AG08395 (cell line): ENCODE data around the gene ENTPD6.
"Not testable (repeated sequence)": the region's sequence is repeated elsewhere in the genome, so short reads cannot be mapped to it uniquely, and the experiment has no call there.

ENCODE experiments used
- DNase-seq: peaks from one replicate; pipeline ENCODE4 v3.0.0; 2012; ENCODE audit warnings: mixed read lengths, low spot score

Gene ENTPD6

DNA sequence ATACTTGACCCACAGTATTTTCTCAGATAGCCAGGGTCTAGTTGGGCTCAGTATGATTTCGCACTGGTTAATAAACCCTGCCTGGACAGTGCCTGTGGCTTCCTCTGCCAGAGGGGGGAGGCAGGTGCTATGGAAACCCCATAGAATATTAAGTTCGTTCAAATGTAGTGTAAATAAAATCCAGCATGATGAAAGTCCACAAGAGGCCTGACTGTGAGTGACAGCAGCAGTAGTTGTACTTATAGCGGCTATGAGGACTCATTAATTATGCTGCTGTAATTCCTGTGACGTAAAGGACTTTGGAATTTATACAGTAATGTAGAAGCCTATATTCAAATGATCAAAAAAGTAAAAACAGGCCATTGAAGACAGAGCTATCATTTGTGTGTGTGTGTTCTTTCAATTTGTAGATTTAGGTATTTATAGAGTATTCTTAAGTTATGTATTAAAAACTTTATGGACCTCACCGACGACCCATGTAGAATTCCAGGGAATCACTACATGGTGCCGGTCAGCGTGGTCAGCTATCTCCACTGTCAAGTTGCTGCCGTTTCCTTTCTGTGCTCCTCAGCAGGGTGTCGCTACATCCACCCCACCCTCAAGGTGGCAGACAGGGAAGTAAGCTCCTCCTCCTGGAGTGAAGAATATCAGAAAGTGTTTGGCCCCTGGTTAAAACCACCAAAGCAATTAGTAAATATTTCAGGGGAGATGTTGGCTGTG, 62.4 kb downstream of the ENTPD6 start:
- DNase-seq, result no peak

DNA sequence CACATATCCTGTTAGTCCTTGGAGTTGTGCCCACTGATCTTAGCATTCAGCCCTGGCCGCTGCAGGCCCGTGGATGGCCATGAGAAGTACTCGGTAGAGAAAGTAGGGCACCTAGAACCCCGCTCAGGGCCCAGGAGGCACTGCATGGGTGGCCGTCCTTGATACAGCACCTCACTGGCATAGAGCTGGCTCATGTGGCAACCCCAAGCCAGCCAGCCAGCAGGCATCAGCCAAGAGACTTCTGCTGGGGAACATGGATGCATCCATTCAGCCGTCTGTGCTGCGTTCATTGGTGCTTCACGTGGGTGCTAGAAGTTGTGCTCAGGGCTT, 62.9 kb downstream of the ENTPD6 start:
- no peak for DNase-seq

DNA sequence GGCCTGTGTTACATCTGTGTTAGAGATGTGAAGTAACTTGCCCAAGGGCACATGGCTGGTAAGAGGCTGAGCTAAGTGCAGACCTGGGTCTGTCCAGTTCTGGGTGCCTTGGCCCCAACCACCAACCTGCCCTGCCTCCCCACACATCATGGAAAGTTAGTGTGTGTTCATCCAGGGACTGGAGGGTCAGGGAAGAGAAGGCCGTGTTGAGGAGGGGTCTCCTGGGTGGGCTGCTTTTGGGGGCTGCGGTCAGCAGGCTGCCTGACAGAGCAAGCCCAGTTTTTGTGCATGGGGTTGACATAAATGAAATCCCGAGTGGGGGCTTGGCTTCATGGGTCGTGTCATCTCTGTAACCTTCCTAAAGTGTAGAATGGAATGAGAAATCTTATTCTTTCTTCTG, 63.3 kb downstream of the ENTPD6 start:
- no peak for DNase-seq

DNA sequence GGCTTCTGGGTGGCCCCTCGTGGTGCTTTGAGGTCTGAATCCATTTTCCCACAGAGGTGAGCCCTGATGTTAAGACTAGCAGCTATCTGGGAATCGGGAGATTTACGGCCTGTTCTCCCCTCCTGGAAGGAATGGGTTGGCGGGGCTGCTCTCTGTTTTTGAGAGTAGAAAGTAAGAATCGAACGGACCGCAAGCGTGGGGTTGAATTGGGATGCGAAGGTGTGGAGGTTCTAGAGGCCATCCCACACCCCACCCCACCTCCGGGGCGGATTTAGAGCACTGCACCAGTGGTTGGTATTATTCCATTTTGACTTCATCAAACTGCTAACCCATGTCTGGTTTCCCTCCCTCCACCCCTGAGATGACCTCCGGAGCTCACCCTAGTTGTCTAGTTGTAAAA, 63.8 kb downstream of the ENTPD6 start:
- DNase-seq, result no peak

- DNase-seq, result no peak
These were observed 64.3 kb downstream of the ENTPD6 start for GRCh38 chr20:25259788-25260254.

DNA sequence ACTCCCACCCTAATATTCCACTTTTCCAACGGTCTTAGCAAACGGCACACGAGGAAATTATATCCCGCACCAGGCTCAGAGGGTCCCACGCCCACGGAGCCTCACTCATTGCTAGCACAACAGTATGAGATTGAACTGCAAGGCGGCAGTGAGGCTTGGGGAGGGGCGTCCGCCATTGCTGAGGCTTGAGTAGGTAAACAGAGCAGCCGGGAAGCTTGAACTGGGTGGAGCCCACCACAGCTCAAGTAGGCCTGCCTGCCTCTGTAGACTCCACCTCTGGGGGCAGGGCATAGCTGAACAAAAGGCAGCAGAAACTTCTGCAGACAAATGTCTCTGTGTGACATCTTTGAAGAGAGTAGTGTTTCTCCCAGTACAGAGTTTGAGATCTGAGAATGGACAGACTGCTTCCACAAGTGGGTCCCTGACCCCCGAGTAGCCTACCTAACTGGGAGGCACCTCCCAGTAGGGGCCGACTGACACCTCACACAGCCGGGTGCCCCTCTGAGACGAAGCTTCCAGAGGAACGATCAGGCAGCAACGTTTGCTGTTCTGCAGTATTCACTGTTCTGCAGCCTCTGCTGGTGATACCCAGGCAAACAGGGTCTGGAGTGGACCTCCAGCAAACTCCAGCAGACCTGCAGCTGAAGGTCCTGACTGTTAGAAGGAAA, 65.4 kb downstream of the ENTPD6 start:
- DNase-seq, result not testable (repeated sequence)

DNA sequence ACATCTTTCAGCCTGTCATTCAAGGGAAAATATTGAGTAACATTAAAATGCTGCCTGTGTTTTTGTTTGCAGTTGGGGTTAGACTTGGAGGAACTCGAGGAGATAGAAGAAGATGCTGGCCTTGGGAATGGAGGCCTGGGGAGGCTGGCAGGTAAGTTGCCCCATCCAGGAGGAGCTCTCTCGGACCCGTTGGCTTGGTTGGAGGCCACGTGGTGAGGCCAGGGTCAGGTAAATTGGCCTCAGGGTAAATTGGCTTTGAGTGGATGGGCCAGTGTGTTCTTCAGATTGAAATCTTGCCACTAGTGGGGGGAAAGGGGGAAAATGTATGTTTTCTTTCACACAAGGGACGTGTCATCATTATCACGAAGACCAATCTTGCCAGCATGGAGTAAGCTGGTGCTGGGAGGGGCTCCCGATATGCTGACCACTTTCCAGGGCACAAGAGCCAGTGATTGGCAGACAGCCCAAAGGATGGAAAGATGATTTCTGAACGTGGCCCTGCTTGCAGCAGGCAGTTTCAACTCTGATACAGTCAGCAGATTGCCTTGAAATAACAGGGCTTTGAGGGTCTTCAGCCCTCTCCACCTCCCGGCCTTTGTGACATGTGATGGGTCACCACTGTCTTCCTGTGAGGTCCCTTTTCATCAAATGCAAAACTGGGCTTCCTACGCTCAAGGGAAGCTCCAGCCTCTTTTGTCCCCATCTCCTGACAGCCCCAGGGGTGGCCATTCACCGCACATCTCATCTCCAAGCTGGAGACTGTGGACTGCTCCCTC, 73.7 kb downstream of the ENTPD6 start:
- no peak for DNase-seq

DNA sequence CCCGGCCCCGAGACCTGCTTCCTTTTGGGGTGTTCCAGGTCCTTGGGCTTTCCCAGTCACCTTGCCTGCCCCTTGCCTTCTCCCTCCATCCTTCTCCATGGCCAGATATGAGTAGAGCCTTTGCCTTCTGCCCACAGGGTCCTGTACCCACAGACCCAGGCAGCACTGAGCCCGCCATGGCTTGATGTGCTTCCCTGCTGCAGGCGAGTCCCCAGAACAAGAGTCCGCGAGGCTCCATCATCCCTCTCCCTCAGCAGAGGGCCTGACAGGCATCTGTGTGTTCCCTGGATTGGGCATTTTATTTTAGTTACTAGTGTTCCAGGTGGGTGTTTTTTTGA, 74.3 kb downstream of the ENTPD6 start:
- no peak for DNase-seq

DNA sequence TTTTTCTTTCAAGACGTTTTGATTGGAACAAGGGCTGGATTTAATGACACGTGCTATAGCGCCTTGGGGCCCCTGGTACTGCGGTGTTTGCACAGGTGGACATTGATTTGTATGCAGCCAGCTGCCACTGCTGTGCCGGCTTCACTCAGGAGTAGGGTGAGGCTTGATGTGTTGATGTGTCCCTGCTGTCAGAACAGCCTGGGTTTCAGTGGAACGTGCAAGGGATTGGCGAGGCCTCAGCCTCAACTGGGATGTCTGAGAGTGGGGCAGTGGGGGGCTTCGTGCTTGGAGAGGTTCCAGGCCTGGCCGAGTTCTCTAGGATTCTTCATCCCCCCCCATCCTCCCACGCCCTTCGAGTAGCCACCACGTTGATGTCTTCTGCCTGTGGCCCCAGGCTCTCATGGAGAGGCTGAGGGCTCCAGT, 75.3 kb downstream of the ENTPD6 start:
- DNase-seq, result no peak

GRCh38 chr20:25271486-25272222, 76.1 kb downstream of the ENTPD6 start:
- no peak for DNase-seq

DNA sequence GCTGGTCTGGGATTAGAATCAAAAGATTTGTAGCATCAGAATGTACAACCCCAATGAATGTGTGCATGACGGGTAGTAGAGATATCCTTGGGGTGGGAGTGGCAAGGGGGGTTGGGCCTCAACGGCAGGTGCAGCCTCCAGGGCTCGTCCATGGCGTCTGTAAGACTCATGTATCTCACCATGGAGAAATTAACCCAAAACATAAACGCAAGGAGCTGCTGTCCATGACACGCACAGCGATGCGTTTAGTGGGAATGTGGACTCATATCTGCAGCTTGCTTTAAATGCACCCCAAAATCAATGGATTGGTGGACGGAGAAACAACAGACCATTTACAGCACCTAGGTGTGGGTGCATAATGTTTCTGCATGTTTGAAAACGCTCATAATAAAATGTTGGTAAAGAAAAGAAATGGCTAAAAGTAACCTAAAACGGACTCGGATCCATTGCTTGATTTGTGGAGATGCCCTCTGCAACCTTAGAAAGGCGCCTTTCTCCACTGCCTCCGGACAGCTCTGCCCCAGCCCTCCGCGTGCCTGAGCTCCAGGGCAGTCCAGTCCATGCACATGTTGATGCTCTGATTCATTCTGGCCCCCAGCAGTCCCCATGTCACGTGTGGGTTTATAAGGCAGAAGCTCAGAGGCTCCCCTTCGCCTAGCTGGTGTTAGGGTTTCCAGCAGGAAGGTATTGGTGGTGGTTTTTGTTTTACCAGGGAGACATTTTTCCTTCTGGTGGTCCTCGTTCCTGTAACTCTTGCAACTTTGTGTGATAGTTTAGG, 76.9 kb downstream of the ENTPD6 start:
- no peak for DNase-seq

DNA sequence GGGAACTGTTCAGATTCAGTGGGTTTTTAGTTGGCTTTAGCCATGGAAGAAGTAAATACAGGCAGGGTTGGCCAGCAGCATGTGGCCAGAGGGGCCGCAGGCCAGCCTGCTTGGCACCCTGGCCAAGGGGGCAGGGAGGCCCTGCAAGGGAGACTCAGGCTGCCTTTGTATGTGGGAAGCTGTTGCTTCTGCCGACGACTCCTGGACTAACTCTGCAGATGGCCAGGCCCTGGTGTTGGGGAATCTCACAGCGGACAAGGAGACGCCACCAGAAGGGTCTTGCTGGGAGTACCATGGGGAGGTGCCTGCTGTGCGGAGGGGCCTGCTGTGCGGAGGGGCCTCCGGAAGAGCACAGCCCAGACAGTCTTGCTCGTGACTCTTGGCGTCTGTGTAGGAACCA, 77.5 kb downstream of the ENTPD6 start:
- DNase-seq, result no peak

DNA sequence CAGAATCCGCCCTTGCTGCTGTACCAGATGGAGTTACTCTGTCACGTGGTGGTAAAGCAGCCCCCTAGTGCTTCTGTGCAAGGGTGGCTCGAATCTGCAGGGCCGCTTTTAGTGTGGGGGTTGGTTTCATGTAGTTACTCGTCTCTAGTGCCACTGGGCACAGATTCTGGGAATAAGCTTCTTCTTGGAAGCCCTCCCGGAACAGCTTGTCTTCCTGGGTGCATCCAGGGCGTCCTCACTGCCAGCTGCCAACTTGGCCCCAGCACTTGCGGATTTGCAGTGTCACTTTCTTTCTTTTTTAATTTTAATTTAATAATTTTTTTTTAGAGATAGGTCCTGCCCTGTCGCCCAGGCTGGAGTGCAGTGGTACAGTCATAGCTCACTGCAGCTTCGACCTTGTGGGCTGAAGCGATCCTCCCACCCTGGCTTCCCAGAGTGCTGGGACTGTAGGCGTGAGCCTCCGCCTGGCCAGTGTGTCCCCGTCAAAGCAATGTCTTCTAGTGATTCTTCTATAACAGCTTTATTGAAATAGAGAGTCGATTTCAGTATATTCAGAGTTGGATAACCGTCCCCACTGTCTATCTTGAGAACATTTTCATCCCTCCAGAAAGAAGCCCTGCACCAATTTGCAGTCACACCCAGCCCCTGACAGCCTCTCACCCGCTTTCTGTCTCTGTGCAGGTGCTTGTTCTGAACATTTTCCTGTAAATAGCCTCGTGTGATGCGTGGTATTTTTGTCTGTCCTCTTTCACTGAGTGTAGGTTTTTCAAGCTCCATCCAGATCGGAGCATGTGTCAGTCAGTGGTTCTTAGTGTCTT, 78.2 kb downstream of the ENTPD6 start:
- DNase-seq, result no peak

DNA sequence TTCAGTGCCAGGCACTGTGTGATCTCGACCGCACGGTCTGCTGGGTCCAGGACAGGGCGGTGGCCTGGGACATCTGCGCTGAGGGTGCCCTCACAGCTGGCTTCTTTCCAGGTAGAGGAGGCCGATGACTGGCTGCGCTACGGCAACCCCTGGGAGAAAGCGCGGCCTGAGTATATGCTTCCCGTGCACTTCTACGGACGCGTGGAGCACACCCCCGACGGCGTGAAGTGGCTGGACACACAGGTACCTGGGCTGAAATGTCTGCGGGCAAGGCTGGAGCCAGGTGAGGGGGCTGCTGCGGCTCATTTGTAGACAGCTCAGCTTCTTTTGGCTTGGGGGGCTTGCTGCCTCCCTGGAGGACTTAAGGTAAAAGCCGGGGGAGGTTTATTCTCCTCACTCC, 79.0 kb downstream of the ENTPD6 start:
- no peak for DNase-seq

DNA sequence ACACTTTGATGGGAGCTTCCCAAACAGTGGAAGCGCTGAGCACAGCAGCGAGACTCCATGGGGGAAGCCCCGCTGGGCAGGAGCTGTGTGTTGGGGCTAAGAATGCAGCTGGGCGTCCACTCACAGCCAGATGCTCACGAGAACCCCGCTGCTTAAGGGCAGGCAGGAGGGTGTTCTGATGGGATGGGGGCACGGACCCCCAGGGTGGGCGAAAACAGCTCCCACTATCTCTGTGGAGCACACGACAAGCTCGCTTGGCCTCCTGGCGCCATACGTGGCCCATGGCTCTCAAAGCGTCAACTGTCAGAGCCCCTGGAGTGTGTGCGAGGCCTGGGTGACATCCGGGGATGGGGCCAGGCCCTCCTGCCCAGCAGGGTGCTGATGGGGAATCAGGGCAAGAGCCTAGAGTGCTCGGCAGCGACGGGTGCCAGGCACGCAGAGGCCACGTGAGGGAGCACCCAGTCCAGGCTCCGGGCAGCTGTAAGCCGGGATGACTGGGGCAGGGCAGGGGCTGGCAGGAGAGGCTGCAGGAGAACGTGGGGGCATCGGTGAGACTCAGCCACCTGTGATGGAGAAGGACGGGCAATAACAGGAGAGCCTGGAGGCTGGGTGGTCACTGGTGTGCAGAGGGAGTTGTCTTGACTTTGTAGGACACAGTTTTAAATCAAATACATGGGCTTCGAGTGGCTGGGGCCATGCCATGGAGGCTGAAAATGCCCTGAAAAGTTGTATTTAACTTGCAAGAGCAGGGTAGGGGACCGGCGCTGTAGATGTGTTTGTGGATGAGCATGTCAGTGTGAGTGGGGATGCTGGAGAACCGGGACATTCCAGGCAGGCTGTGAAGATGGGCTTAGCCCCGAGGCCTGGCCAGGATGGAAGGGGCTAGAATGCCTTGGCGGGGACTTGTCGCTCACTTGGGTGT, 79.6 kb downstream of the ENTPD6 start:
- no peak for DNase-seq

- no peak for DNase-seq
These were observed 80.5 kb downstream of the ENTPD6 start for GRCh38 chr20:25275813-25276532.
